HG02763 (cell line): ENCODE data around the gene ERLEC1.
"Not testable (repeated sequence)": the region's sequence is repeated elsewhere in the genome, so short reads cannot be mapped to it uniquely, and the experiment has no call there.

ENCODE experiments used
- ATAC-seq: cut with Tn5 transposase; IDR thresholded peaks from one replicate; pipeline ENCODE4 v1.9.1; 2021; ENCODE audit warnings: mild to moderate bottlenecking, moderate library complexity; ENCODE audit not compliant: unreplicated experiment

Gene ERLEC1

DNA sequence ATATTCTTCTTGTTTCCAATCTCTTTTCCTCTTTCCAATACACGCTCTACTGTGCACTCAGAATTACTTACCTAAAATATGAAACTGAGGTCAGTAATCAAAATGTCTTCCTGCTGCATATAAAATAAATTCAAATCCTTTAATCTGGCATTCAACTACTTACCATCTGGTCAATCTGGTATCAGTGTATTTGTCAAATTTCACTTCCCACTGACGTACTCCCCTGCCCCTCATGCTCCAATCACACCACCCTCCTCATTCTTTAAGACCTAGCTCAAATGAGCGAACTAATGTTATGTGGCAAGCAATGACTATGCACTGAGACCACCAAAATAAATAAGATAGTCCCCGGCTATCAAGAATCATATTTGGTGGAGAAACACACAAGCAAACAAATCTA, 6.8 kb upstream of the ERLEC1 start:
- no peak for ATAC-seq

- ATAC-seq, result no peak
These were observed 4.2 kb upstream of the ERLEC1 start for GRCh38 chr2:53782676-53783075.

DNA sequence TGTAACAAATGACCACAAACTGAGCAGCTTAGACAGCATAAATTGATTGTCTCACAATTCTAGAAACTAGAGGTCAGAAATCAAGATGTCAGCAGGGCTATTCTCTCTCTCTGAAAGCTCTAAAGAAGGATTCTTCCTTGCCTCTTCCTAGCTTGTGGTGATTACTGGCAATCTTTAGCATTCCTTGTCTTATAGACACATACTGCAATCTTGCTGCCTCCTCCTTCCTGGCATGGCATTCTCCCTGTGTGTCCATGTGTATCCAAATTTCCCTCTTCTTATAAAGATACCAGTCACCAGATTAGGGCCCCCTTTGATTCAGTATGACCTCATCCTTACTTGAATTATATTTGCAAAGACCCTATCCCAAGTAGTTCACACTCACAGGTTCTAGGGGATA, 2.4 kb upstream of the ERLEC1 start:
- no peak for ATAC-seq

DNA sequence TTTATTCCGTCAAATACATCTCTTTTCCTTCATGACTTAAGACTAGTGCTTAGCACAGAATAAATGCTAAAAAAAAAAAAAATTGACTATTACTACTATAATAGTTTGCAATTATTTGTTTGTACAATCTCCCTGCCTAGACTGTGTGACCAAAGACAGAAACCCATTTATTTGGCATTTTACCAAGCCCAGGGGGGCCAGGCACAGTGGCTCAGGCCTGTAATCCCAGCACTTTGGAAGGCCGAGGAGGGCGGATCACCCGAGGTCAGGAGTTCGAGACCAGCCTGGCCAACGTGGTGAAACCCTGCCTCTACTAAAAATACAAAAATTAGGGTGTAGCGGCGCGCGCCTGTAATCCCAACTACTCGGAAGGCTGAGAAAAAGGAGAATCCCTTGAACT, 1.5 kb upstream of the ERLEC1 start:
- ATAC-seq, result no peak

- ATAC-seq, result peak; percentile 2
These were observed 516 bp upstream of the ERLEC1 start for GRCh38 chr2:53786352-53786704.

DNA sequence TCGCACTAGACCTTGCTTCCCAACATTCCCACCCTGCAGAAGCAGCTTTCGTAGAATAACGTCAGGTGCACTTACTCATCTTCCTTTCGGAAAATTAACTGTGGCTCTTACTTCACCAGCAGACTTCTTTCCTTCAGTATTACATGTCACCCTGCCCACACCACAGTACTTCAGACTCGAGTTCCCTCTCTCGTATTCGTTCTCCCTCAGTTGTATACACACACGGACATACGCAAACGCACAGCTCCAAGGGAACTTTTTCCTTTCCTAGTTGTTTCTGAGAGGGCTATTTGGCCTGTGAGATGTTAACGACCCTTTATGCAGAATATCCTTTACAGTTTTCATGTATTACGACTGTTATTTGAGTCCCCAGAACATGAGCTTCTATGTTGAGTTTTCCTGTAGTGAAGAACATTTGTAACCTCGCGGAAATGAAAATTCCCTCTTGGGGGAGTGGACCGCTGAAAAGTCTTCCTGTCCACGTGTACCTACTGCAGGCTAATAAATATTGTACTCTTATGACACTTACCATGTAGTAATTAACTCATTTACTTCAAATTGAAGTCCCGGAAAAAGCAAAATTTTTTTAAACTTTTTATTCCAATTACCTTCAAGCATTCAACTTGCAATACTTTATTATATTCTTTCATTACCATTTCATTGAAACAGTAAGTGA, 908 bp downstream of the ERLEC1 start:
- ATAC-seq, result peak; percentile 11

GRCh38 chr2:53793261-53793660, 6.4 kb downstream of the ERLEC1 start:
- no peak for ATAC-seq

- no peak for ATAC-seq
These were observed 7.0 kb downstream of the ERLEC1 start for GRCh38 chr2:53793821-53794220.

DNA sequence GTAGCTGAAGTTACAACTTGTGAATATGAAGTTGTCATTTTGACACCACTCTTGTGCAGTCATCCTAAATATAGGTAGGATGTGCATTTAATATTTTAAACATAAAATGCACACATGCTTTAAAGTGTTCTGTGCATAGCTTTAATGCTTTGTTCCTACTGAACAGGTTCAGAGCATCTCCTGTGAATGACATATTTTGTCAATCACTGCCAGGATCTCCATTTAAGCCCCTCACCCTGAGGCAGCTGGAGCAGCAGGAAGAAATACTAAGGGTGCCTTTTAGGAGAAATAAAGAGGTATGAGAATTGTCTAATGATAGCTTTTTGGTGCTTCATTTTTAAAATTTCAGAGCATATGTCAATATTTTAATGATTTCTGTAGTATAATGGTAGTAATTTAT, 14.7 kb downstream of the ERLEC1 start:
- no peak for ATAC-seq

- no peak for ATAC-seq
These were observed 15.8 kb downstream of the ERLEC1 start for GRCh38 chr2:53802617-53803151.

DNA sequence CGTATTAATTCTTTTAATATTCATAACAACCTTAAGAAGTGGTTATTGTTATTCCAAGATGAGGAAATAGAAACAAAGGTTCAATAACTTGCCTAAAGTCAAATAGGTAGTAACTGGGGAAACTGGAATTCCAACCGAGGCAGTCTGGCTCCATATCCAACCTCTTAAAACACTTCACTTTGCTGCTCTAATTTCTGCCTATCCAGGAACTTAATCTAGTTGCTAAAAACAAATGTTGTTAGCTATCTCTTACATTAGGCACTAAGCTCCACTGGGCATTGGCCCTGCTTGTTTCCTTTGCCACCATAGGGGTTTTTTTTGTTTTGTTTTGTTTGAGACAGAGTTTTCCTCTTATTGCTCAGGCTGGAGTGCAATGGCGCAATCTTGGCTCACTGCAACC, 24.8 kb downstream of the ERLEC1 start:
- no peak for ATAC-seq

- no peak for ATAC-seq
These were observed 26.3 kb downstream of the ERLEC1 start for GRCh38 chr2:53813151-53813550.

- ATAC-seq, result no peak
These were observed 32.1 kb downstream of the ERLEC1 start for GRCh38 chr2:53818854-53819435.

DNA sequence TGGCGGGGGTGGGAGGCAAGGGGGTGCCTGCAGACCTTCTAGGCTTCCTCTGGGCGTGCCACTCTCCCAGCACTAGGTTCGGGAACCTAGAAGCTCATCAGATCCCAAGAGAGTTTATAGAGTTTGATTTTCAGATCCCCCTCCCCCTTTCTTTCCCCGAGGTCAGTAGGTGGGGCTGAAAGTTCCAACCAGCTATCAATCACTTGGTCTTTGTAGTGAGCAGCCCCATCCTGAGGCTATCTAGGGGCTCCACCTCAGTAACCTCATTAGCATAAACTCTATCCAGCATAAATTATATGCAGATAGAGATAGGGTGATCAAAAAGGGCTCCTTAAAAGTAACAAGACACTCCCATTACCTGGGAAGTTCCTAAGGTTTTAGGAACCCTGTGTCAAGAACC, 32.8 kb downstream of the ERLEC1 start:
- ATAC-seq, result no peak

DNA sequence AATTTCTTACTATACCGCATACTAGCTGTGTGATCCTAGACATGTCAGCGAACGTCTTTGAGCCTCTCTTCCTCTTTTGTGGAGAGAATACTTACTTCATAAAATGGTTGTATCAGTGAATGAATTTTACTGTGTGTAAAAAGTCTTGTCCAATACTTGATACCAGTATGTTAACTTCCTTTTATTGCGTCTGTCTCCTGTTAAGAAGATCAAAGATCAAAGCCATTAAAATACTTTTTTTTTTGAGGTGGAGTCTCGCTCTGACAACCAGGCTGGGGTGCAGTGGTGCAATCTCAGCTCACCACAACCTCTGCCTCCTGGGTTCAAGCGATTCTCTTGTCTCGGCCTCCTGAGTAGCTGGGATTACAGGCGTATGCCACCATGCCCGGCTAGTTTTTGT, 33.2 kb downstream of the ERLEC1 start:
- ATAC-seq, result no peak

GRCh38 chr2:53820711-53821110, 33.9 kb downstream of the ERLEC1 start:
- ATAC-seq, result no peak

GRCh38 chr2:53821810-53822209, 35.0 kb downstream of the ERLEC1 start:
- no peak for ATAC-seq

- not testable (repeated sequence) for ATAC-seq
These were observed 36.8 kb downstream of the ERLEC1 start for GRCh38 chr2:53823639-53824038.

DNA sequence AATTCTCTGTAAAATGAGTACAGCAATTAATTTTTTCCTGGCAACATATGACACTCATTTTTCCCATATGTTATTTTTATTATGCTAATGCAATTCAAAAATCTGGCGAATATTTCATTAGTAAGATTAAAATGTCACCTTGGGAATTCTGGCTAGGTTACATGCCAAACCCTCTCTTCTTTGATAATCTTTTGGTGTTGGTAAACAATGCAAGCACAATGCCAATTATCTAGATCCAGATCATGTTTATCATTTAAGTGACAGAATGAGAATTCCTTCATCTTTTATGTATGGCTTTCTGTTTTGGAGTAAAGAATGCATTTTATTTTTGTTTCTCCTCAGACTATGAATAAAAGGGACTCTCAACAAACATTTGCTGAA, 39.2 kb downstream of the ERLEC1 start:
- no peak for ATAC-seq

DNA sequence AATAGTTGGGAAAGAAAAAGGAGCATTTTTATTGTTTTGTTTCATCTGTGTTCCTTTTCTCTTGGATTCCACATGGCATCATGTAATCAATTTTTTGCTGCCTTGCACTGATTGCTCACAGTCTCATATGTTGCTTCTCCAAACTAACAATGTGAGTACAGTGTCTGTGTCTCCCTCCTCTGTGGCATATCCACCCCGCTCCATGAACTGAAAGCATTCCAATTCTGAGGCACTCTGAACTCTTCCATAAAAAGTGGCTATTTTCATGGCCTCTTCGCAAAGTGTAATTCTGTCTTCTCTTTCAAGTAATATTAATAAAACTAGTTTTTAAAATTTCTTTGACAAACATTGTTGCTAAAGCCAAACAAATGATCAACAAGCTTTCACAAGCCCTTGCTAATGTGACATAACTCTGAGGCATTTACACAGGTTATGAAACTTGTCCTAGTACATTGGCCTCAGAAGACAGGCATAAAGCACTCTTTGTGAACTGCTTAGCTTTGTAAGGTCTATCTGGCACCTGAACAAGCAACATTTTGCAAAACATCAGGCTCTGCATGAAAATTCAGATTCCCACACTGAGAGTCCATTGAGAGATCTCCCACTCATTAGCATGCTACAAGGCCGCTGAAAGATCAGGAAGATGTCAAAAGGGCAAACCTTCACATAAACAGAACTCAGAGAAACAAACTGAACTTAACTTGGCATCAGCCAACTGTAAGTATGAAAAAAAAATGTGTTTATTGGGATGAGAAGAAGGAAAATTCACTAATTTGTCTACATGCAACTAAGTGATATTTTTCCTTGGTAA, 39.9 kb downstream of the ERLEC1 start:
- no peak for ATAC-seq

GRCh38 chr2:53827398-53828175, 40.7 kb downstream of the ERLEC1 start:
- no peak for ATAC-seq
